ENCODE measurements around the gene LCA5.
"Not testable (repeated sequence)": the region's sequence is repeated elsewhere in the genome, so short reads cannot be mapped to it uniquely, and the experiment has no call there.

LCA5 gene

DNA sequence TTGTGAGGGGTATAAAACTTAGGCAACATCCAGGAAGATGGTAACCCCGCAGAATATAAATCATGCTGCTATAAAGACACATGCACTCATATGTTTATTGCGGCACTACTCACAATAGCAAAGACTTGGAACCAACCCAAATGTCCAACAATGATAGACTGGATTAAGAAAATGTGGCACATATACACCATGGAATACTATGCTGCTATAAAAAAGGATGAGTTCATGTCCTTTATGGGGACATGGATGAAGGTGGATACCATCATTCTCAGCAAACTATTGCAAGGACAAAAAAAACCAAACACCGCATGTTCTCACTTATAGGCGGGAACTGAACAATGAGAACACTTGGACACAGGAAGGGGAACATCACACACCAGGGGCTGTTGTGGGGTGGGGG is 7.7 kb downstream of the LCA5 start:
- H3K4me1 ChIP-seq (ENCODE audit: control insufficient read depth, insufficient read depth, low read length); H3K9ac ChIP-seq (ENCODE audit: low read depth, low read length); H3K27me3 ChIP-seq (ENCODE audit: control insufficient read depth, insufficient read depth, low read length); H3K4me3 ChIP-seq (ENCODE audit: low read depth, low read length); H3K9me3 ChIP-seq (ENCODE audit: control insufficient read depth, insufficient read depth, low read length); H3K36me3 ChIP-seq (ENCODE audit: control insufficient read depth, insufficient read depth, low read length): not testable (repeated sequence)

DNA sequence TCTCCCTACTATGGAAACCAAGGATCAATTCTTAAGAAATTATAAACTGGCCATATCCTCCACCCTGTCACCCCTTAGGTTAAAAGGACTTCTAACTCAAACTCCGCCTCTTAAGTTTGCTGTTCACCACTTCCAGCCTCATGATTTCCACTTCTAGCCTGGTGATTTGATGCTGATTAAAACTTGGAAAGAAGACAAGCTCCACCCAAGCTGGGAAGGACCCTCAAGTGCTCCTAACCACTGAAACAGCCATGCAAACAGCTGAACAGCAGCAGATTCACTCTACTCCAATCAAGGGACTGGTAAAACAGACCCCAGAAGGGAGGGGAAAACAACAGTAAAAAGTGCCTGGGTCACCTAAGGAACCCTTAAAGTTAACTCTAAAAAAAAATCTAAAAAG is 10.3 kb downstream of the LCA5 start:
- Histone ChIP-seq H3K4me3 (ENCODE audit: low read depth, low read length) (no peak overlapping the region), H3K9ac (ENCODE audit: low read depth, low read length) (no peak overlapping the region), H3K36me3 (ENCODE audit: control insufficient read depth, insufficient read depth, low read length) (no peaks in the 10 kb centered on the region), H3K4me1 (ENCODE audit: control insufficient read depth, insufficient read depth, low read length) (no peaks in the 10 kb centered on the region), H3K27me3 (ENCODE audit: control insufficient read depth, insufficient read depth, low read length) (no peaks in the 10 kb centered on the region), H3K9me3 (ENCODE audit: control insufficient read depth, insufficient read depth, low read length) (no peaks in the 10 kb centered on the region)

DNA sequence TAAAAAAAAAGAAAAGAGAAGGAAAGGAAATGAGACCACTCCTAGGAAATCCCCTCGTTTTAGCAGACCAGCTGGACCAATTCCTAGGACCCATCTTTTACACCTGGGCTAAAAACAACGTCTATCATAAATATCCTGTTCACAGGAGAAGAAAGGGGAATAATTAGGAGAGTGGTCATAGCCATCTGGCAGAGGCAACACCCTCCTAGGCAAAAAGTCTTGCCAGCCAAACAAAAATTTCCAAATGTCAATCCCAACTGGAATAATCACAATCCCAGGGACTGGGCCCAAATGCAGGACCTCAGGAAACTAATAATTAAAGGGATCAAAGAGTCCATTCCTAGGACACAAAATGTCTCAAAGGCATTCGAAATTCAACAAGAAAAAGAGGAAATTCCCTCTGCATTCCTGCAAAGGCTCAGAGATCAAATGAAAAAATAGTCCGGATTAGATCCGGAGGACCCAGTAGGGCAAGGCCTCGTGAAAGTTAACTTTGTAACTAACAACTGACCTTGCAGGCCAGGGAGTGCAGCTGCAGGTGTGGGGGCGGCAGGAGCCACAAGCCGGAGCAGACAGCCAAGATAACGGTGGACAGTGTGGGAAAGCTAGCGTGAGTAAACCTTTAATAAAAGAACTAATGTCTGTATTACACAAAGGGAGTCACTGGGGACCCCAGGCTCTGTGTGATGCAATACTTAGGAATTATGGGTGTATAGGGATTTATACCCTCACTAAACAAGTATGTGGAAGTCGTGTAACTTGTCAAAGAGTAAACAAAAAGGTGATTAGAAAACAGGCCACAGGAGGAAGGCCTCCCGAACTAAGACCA is 11.7 kb downstream of the LCA5 start:
- Histone ChIP-seq H3K4me1 (ENCODE audit: control insufficient read depth, insufficient read depth, low read length) (no peaks in the 10 kb centered on the region), H3K9ac (ENCODE audit: low read depth, low read length) (no peak overlapping the region), H3K27me3 (ENCODE audit: control insufficient read depth, insufficient read depth, low read length) (no peaks in the 10 kb centered on the region), H3K9me3 (ENCODE audit: control insufficient read depth, insufficient read depth, low read length) (no peaks in the 10 kb centered on the region), H3K4me3 (ENCODE audit: low read depth, low read length) (no peak overlapping the region), H3K36me3 (ENCODE audit: control insufficient read depth, insufficient read depth, low read length) (no peaks in the 10 kb centered on the region)

DNA sequence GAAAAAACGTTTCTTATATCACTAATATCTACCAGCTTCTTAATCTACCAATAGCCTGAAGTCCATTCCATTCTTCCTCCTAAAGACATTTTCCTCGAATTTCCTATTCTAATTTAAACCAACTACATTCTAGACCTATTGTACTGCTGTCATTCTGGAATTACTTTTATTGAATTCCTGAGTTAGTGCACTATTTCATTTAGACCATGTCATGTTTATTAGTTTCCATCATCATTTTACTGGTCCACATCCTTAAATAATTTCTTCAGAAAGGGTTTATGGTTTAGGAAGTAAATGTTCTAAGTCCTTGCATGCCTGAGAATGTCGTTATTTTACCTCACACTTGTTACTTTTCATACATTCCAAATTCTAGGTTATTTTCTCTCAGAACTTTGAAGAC is 13.2 kb downstream of the LCA5 start:
- H3K36me3 ChIP-seq (ENCODE audit: control insufficient read depth, insufficient read depth, low read length), result no peaks in the 10 kb centered on the region
- no peak overlapping the region for H3K4me3 ChIP-seq (ENCODE audit: low read depth, low read length)
- H3K9ac ChIP-seq (ENCODE audit: low read depth, low read length), result no peak overlapping the region
- H3K27me3 ChIP-seq (ENCODE audit: control insufficient read depth, insufficient read depth, low read length), result no peaks in the 10 kb centered on the region
- H3K4me1 ChIP-seq (ENCODE audit: control insufficient read depth, insufficient read depth, low read length), result no peaks in the 10 kb centered on the region
- H3K9me3 ChIP-seq (ENCODE audit: control insufficient read depth, insufficient read depth, low read length), result no peaks in the 10 kb centered on the region

GRCh38 chr6:79522609-79523008 is 14.6 kb downstream of the LCA5 start:
- Histone ChIP-seq H3K4me3 (ENCODE audit: low read depth, low read length) (no peak overlapping the region), H3K27me3 (ENCODE audit: control insufficient read depth, insufficient read depth, low read length) (no peaks in the 10 kb centered on the region), H3K9ac (ENCODE audit: low read depth, low read length) (no peak overlapping the region), H3K9me3 (ENCODE audit: control insufficient read depth, insufficient read depth, low read length) (no peaks in the 10 kb centered on the region), H3K36me3 (ENCODE audit: control insufficient read depth, insufficient read depth, low read length) (no peaks in the 10 kb centered on the region), H3K4me1 (ENCODE audit: control insufficient read depth, insufficient read depth, low read length) (no peaks in the 10 kb centered on the region)

GRCh38 chr6:79520534-79520933 is 16.7 kb downstream of the LCA5 start:
- no peak overlapping the region for H3K9ac ChIP-seq (ENCODE audit: low read depth, low read length)
- H3K4me3 ChIP-seq (ENCODE audit: low read depth, low read length), result no peak overlapping the region
- H3K27me3 ChIP-seq (ENCODE audit: control insufficient read depth, insufficient read depth, low read length), result no peaks in the 10 kb centered on the region
- H3K36me3 ChIP-seq (ENCODE audit: control insufficient read depth, insufficient read depth, low read length), result no peaks in the 10 kb centered on the region
- no peaks in the 10 kb centered on the region for H3K9me3 ChIP-seq (ENCODE audit: control insufficient read depth, insufficient read depth, low read length)
- no peaks in the 10 kb centered on the region for H3K4me1 ChIP-seq (ENCODE audit: control insufficient read depth, insufficient read depth, low read length)

- H3K9ac ChIP-seq (ENCODE audit: low read depth, low read length), result no peak overlapping the region
- H3K4me1 ChIP-seq (ENCODE audit: control insufficient read depth, insufficient read depth, low read length), result no peaks in the 10 kb centered on the region
- H3K36me3 ChIP-seq (ENCODE audit: control insufficient read depth, insufficient read depth, low read length), result no peaks in the 10 kb centered on the region
- no peak overlapping the region for H3K4me3 ChIP-seq (ENCODE audit: low read depth, low read length)
- no peaks in the 10 kb centered on the region for H3K9me3 ChIP-seq (ENCODE audit: control insufficient read depth, insufficient read depth, low read length)
- no peaks in the 10 kb centered on the region for H3K27me3 ChIP-seq (ENCODE audit: control insufficient read depth, insufficient read depth, low read length)
These were observed 18.4 kb downstream of the LCA5 start for GRCh38 chr6:79518842-79519241.

DNA sequence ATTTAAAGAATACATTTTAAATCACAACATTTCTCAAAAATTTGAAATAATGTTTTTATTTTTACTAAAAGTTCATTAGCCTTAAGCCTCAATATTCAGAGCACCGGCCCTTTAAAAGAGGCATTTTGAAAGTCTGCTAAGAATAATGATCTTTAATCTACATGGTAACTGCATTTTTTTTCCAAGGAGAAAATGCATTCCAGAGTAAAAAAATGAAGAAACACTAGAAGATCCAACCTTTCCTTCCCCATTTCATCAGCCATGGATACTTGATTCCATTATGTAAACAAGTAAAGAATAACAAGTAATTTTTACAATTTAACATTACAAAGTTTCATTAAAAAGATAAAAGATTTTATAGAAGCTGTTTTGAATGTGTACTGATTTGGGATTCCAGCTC is 21.8 kb downstream of the LCA5 start:
- Histone ChIP-seq H3K4me1 (ENCODE audit: control insufficient read depth, insufficient read depth, low read length) (no peaks in the 10 kb centered on the region), H3K27me3 (ENCODE audit: control insufficient read depth, insufficient read depth, low read length) (no peaks in the 10 kb centered on the region), H3K9me3 (ENCODE audit: control insufficient read depth, insufficient read depth, low read length) (no peaks in the 10 kb centered on the region), H3K4me3 (ENCODE audit: low read depth, low read length) (no peak overlapping the region), H3K36me3 (ENCODE audit: control insufficient read depth, insufficient read depth, low read length) (no peaks in the 10 kb centered on the region), H3K9ac (ENCODE audit: low read depth, low read length) (no peak overlapping the region)

GRCh38 chr6:79513111-79513510 is 24.1 kb downstream of the LCA5 start:
- Histone ChIP-seq H3K36me3 (ENCODE audit: control insufficient read depth, insufficient read depth, low read length) (no peaks in the 10 kb centered on the region), H3K9ac (ENCODE audit: low read depth, low read length) (no peak overlapping the region), H3K9me3 (ENCODE audit: control insufficient read depth, insufficient read depth, low read length) (no peaks in the 10 kb centered on the region), H3K4me1 (ENCODE audit: control insufficient read depth, insufficient read depth, low read length) (no peaks in the 10 kb centered on the region), H3K27me3 (ENCODE audit: control insufficient read depth, insufficient read depth, low read length) (no peaks in the 10 kb centered on the region), H3K4me3 (ENCODE audit: low read depth, low read length) (no peak overlapping the region)

DNA sequence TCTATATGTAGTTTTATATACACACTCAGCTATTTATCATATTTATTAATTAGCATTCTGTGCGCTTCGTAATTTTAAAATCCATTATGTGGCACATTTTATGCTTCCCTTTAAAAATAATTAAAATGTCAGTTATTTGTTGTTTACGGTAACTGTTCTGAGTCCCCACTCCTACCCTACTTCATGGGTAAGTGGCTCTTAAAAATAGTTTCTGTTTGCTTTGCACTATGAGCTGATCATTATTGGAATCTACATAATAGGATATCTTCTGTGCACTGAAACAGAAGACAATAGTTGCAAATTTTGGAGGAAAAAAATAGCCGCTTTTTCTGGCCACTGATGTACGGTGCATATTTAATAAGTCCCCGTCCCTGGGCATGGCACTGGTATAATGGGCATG is 25.2 kb downstream of the LCA5 start:
- H3K27me3 ChIP-seq (ENCODE audit: control insufficient read depth, insufficient read depth, low read length), result no peaks in the 10 kb centered on the region
- no peak overlapping the region for H3K9ac ChIP-seq (ENCODE audit: low read depth, low read length)
- H3K4me3 ChIP-seq (ENCODE audit: low read depth, low read length), result no peak overlapping the region
- H3K36me3 ChIP-seq (ENCODE audit: control insufficient read depth, insufficient read depth, low read length), result no peaks in the 10 kb centered on the region
- no peaks in the 10 kb centered on the region for H3K9me3 ChIP-seq (ENCODE audit: control insufficient read depth, insufficient read depth, low read length)
- H3K4me1 ChIP-seq (ENCODE audit: control insufficient read depth, insufficient read depth, low read length), result no peaks in the 10 kb centered on the region

DNA sequence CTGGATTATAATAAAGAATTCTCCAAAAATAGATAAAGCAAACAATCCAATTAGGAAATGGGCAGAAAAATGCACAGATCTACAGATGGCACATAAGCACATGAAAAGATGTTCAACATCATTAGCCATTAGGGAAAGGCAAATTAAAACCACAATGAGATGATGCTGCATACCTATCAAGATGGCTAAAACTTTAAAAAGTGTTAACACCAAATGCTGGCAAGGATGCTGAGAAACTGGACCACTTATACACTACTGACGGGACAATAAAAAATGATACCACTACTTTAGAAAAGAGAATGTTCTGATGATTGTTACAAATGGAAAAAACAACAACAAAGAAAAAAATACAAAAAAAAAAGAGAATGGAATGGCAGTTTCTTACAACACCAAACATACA is 26.5 kb downstream of the LCA5 start:
- Histone ChIP-seq H3K9me3 (ENCODE audit: control insufficient read depth, insufficient read depth, low read length) (no peaks in the 10 kb centered on the region), H3K27me3 (ENCODE audit: control insufficient read depth, insufficient read depth, low read length) (no peaks in the 10 kb centered on the region), H3K36me3 (ENCODE audit: control insufficient read depth, insufficient read depth, low read length) (no peaks in the 10 kb centered on the region), H3K4me3 (ENCODE audit: low read depth, low read length) (no peak overlapping the region), H3K4me1 (ENCODE audit: control insufficient read depth, insufficient read depth, low read length) (no peaks in the 10 kb centered on the region), H3K9ac (ENCODE audit: low read depth, low read length) (no peak overlapping the region)

- no peaks in the 10 kb centered on the region for H3K9me3 ChIP-seq (ENCODE audit: control insufficient read depth, insufficient read depth, low read length)
- H3K27me3 ChIP-seq (ENCODE audit: control insufficient read depth, insufficient read depth, low read length), result no peaks in the 10 kb centered on the region
- no peaks in the 10 kb centered on the region for H3K4me1 ChIP-seq (ENCODE audit: control insufficient read depth, insufficient read depth, low read length)
- H3K9ac ChIP-seq (ENCODE audit: low read depth, low read length), result no peak overlapping the region
- H3K4me3 ChIP-seq (ENCODE audit: low read depth, low read length), result no peak overlapping the region
- no peaks in the 10 kb centered on the region for H3K36me3 ChIP-seq (ENCODE audit: control insufficient read depth, insufficient read depth, low read length)
These were observed 31.0 kb downstream of the LCA5 start for GRCh38 chr6:79506251-79506650.

Data from iPS-15b (cell line).